MG63 (cell line): Measurements from ENCODE around the gene SORCS2. TPM values are rescaled to one million over a fixed set of nuclear protein-coding genes. Genes with fewer than 3 reads are reported as not detected.
A peak's percentile ranks its signal among the peaks of the same experiment; 100 is the strongest.

ENCODE experiments used
- DNase-seq: peaks from one replicate; pipeline ENCODE4 v3.0.0-alpha.2; 2020
- H3K27me3 ChIP-seq: fragments of 250-450 bp; sonication (Bioruptor Pico); 2 replicates; pipeline ENCODE4 v1.5.1; 2020; ENCODE audit warnings: mild to moderate bottlenecking, moderate library complexity
- H3K36me3 ChIP-seq: fragments of 250-450 bp; sonication (Bioruptor Pico); 2 replicates; pipeline ENCODE4 v1.5.1; 2020; ENCODE audit warnings: mild to moderate bottlenecking, moderate library complexity
- H3K4me3 ChIP-seq: fragments of 250-450 bp; sonication (Bioruptor Pico); 2 replicates; pipeline ENCODE4 v1.5.1; 2020; ENCODE audit warnings: mild to moderate bottlenecking, moderate library complexity
- H3K9me3 ChIP-seq: fragments of 250-450 bp; sonication (Bioruptor Pico); 2 replicates; pipeline ENCODE4 v1.5.1; 2020; ENCODE audit warnings: mild to moderate bottlenecking, moderate library complexity
- total RNA-seq: library from RNA; depleted of rRNA; stranded (reverse); fragments of >200 nt; shearing (Covaris generic); gene quantifications from 2 replicates; pipeline ENCODE4 v1.2.3, GENCODE V29; 2014; ENCODE audit warnings: low replicate concordance

Gene SORCS2
- total RNA-seq, 1 experiment from 2014 or later: 1.5 TPM

DNA sequence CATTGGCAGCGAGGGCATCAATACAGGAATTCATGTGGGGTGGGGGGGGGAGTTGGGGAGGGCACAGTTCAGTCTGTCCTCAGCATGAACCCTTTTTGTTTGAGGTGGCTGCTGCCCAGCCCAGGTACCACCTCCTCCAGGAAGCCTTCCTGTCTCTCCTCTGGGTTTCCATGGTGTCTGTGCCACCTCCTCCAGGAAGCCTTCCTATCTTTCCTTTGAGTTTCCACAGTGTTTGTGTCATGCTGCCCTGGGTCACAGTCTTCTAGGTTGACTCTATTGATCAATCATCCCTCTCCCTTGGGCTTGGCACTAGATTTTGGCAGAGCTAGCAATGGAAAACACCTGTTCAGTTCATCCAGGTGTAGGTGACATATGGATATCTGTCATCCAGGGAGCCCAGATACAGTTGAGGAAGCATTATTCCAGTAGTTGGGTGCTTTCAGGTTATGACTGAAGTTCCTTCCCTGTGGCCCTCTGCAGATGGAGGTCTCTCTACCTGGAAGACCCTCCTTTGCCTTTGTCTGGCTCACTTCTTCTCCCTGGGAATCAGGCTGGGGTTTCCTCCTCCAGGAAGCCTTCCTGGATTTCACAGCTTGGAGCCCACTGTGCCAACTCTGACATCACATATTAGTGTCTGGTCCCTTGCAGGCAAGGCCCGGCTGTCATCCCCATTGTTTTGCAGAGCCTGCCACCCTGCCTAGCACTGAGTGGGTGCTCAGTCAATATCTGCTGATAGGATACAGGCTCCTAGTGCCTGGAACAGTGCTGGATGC is 96.6 kb downstream of the SORCS2 start:
- no peaks in the 10 kb centered on the region for H3K36me3 ChIP-seq
- no peak overlapping the region for H3K4me3 ChIP-seq
- H3K9me3 ChIP-seq: no peaks in the 10 kb centered on the region
- DNase-seq: no peak
- no peaks in the 10 kb centered on the region for H3K27me3 ChIP-seq

DNA sequence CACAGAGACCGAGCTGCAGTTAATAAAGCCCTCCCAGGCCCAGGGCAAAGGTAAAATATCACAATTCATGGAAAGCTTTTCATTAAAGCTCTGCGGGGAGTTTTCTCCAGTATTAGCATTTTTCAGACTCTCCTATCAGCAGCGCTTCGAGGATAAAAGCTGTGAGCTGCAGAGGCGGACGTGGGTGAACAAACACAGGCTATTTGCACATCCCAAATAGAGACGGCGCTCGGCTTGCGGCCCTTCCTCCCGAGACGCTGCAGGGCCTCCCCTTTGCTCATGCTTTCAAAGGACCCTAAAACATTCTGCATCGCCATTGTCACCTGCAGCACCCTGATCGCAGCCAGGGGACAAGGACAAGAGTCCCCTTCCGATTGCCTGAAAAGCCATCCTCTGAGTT is 97.3 kb downstream of the SORCS2 start:
- Histone ChIP-seq H3K9me3 (no peaks in the 10 kb centered on the region), H3K36me3 (no peaks in the 10 kb centered on the region), H3K27me3 (no peaks in the 10 kb centered on the region), H3K4me3 (no peak overlapping the region)
- no peak for DNase-seq

DNA sequence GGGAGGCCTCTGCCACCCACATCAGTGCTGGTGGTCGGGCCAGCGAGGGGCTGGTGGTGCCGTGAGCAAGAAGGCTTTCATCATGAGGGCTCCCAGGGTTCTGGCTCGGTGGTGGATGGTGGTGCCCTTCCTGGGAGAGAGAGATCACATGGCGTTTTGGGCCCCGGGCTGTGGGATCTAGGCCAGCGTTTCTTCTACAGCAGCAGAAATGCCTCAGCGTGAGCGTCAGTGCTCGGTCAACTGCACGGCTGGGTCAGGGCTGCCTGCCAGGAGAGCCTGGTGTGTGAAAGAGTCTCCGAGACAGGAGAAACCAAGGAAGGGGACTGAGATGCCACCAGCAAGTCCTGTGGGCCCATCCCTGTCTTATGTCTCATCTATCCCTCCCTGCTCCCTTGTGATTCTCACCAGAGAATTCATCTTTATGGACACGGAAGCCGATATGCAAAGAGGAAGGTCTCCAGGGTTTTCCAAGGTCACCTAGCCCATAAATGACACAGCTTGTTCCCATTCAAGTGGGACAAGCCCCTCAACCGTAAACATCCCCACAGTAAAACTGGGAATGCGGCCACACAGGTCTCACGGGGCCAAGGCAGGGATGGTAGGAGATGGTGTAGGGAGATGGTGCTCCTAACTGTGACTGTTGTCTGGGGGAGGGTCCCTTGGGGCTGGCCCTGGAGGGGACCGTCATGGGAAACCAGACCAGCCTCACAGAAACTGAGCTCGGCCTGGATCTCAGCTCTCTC is 99.2 kb downstream of the SORCS2 start:
- H3K27me3 ChIP-seq: no peaks in the 10 kb centered on the region
- peak; percentile 20 for DNase-seq
- H3K36me3 ChIP-seq: no peaks in the 10 kb centered on the region
- H3K9me3 ChIP-seq: no peaks in the 10 kb centered on the region
- no peak overlapping the region for H3K4me3 ChIP-seq

DNA sequence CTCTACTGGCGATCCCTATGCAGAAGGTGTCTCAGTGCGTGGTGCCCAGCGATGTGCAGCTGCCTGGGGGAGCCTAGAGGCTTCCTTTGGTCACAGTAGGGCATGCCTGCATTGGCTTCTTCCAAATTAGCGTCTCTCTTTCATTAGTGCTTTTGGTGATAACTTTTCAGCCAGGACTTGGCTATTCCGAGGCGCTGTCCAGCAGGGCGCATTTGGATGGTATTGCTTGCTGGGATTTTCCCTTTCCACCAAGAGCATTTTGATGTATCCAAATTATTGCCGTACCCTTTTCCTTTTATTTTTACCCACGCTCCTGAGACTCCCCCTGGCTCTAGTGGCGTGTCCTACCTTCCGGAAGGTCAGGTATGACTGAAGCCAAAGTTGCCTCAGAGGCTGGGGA is 101.4 kb downstream of the SORCS2 start:
- no peak for DNase-seq
- Histone ChIP-seq H3K27me3 (no peaks in the 10 kb centered on the region), H3K4me3 (no peak overlapping the region), H3K36me3 (no peaks in the 10 kb centered on the region), H3K9me3 (no peaks in the 10 kb centered on the region)

DNA sequence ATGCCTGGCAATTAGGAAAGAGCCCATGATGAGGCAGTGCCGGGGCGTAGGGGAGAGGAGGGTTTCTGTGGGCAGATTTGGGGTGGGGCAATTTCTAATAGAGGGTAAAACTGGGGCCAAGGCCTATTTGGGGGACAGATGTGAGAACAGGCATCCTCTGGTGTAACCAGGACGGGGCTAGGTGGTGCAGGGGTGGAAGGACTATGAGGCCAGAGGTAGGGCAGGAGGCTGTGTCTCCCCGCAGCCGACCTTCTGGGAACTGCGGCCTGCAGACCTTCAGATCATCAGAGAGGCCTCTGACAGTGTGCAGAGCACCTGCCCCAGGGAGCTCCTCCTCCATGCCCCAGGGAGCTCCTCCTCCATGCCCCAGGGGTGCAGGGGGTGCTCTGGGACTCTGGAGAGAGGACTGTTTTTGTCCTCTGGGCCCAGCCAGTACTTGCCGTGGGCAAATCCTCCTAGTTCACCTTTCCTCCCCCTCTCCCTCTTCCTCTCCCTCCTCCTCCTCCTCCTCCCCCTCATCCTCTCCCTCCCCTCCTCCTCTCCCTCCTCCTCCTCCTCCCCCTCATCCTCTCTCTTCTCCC is 101.9 kb downstream of the SORCS2 start:
- DNase-seq: no peak
- no peaks in the 10 kb centered on the region for H3K36me3 ChIP-seq
- no peak overlapping the region for H3K4me3 ChIP-seq
- H3K27me3 ChIP-seq: no peaks in the 10 kb centered on the region
- H3K9me3 ChIP-seq: no peaks in the 10 kb centered on the region

DNA sequence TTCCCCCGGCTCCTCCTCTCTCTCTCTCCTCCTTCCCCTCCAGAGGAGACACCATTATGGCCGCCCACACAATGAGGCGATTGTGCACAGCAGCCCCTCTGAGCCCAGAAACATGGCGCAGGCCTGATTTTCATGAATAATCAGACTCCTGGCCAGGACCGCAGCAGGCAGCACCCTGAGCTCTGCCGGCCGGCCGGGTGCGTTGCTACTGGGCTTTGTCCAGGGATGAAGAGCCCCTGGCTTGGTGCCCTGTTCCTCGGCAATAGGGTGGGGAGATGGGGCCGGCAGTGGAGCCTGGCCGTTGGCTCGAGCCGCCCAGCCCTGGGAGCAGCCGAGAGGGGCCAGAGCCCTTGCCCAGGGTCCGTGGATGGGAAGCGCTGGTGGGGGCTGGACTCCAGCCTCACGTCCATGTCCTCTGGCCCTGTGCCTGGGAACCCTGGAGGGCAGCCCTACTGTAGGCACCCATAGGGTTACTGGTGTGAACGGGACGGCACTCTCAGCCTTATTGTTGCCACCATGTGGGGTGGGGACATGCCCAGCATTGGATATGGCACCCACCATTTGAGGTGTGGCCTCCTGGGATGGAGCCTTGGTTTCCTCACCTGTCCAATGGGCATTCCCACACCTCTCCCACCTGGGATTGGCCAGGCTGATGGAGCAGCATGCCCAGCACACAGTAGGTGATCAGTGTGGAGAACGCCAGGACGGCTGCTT is 103.0 kb downstream of the SORCS2 start:
- no peak overlapping the region for H3K4me3 ChIP-seq
- H3K9me3 ChIP-seq: no peaks in the 10 kb centered on the region
- no peaks in the 10 kb centered on the region for H3K36me3 ChIP-seq
- H3K27me3 ChIP-seq: no peaks in the 10 kb centered on the region
- DNase-seq: peak; percentile 64

DNA sequence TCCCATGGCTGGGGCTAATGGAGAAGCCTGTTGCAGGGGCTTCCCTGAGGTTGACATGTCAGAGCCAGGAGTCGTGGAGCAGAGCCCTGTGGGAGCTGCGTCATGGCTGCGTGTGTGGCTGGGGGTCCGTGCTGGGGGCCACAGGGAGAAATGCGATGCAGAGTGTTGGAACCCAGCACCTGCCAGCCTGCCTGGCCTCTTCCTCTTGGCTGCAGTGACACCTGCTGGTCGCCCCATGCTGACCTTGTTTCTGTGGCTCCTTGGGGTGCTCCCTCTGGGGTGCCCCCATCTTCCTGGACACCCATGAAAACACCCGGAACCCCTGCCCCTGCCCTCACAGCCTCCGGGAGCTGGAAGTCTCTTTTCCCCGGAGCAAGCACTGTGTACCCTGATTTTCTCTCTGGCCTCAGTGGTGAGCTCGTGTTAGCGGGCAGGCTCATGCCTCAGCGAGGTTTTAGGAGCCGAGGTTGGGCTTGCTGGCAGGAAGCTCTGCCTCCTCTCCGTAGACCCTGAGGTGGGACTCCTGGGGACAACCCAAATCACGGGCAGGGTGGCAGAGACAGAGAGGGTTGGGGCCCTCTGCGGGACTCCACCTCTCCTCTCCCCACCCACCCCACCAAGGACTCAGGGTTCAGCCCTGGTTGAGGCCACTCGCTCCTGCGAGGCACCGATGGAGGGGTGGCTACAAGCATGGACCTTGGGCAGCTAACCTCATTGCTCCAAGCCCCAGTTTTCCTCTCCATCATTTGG is 103.7 kb downstream of the SORCS2 start:
- no peak overlapping the region for H3K4me3 ChIP-seq
- DNase-seq: peak; percentile 22
- H3K9me3 ChIP-seq: no peaks in the 10 kb centered on the region
- H3K36me3 ChIP-seq: no peaks in the 10 kb centered on the region
- H3K27me3 ChIP-seq: no peaks in the 10 kb centered on the region

DNA sequence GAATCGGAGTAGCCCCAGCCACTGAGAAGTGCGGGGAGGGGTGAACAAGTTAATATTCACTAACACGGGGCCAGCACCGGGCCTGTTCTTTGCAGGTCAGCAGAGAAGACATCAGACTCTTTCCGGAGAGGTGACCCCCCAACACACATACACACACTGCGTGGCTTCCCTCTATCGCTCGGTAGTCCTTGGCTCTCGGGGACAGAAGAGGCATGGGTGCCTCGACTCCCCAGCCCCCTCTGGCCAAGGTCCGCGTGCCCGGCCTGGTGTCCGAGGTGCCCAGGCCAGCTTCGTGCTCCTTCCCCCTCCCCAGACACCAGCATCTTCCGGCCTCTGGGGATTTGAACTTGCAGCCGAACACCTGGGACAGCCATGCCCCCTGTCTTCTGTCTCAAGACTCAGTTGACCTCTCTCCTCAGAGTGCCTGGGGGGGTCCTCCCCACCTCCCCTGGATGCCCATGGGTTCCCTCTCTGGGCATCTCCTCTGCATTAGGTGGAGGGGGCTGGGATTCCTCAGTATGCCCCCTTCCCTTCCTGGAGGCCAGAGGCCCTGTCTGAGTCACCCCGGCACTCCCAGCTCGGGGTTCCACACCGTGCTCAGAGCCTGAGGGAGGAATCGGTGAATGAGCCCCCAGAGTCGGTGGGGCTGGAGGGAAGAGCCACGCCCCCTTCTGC is 104.5 kb downstream of the SORCS2 start:
- no peaks in the 10 kb centered on the region for H3K27me3 ChIP-seq
- no peak overlapping the region for H3K4me3 ChIP-seq
- no peak for DNase-seq
- no peaks in the 10 kb centered on the region for H3K36me3 ChIP-seq
- H3K9me3 ChIP-seq: no peaks in the 10 kb centered on the region

DNA sequence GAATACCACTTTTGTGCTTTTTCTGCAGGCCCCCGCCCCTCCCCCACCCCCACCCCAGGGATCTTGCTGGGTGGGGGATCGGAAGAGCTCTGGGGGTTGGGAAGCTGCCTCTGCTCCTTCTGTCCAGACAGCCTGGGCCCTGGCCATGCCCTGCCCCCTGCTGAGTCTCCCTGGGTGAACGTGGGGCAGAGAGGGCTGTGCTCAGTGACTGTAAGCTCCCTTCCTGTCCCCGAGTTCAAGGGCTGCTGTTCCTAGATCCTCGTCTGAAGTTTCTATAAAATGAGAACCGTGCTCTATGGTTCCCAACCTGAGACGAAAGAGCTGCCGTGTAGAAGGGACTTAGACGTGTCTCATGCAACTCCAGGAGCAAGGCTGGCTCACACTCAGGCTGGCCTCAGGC is 105.0 kb downstream of the SORCS2 start:
- Histone ChIP-seq H3K36me3 (no peaks in the 10 kb centered on the region), H3K9me3 (no peaks in the 10 kb centered on the region), H3K27me3 (no peaks in the 10 kb centered on the region), H3K4me3 (no peak overlapping the region)
- no peak for DNase-seq

DNA sequence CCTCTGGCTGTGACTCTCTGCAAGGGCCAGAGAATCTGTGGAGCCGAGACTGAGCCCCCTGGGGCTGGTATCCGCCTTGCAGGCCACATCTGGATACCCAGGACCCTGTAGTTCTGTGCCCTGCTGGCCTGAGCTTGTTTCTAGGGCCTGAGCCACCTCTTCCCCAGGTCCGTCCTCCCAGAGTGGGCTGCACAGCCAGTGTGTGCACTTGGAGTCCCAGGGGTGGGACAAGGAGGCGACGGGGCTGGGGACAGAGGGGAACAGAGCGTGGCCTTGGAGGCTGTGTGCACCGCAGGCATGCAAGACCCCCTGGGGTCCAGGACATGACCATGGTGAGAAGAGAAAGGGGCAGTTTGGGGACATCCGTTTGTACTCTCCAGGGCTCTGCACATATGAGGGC is 105.5 kb downstream of the SORCS2 start:
- no peak for DNase-seq
- no peak overlapping the region for H3K4me3 ChIP-seq
- no peaks in the 10 kb centered on the region for H3K36me3 ChIP-seq
- H3K9me3 ChIP-seq: no peaks in the 10 kb centered on the region
- H3K27me3 ChIP-seq: no peaks in the 10 kb centered on the region

DNA sequence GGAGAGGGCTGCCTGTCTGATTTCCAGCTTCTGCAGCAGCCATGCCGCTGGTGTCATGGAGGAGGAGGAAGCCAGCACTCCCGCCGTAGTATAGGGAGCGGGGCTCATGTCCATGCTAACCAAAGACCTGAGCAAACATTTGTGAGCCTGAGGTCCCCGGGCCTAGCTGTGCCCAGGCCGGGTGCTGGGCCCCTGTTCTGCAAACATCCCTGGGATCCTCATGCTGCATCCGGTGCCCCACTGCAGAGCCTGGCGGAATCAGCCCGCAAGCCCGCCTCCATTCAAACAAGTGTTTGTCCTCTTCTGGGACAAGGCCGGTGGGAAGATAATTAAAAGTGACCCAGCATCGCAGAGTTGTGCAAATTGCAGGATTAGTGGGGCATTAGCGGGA is 106.3 kb downstream of the SORCS2 start:
- DNase-seq: no peak
- H3K9me3 ChIP-seq: no peaks in the 10 kb centered on the region
- H3K4me3 ChIP-seq: no peak overlapping the region
- no peaks in the 10 kb centered on the region for H3K27me3 ChIP-seq
- no peaks in the 10 kb centered on the region for H3K36me3 ChIP-seq

DNA sequence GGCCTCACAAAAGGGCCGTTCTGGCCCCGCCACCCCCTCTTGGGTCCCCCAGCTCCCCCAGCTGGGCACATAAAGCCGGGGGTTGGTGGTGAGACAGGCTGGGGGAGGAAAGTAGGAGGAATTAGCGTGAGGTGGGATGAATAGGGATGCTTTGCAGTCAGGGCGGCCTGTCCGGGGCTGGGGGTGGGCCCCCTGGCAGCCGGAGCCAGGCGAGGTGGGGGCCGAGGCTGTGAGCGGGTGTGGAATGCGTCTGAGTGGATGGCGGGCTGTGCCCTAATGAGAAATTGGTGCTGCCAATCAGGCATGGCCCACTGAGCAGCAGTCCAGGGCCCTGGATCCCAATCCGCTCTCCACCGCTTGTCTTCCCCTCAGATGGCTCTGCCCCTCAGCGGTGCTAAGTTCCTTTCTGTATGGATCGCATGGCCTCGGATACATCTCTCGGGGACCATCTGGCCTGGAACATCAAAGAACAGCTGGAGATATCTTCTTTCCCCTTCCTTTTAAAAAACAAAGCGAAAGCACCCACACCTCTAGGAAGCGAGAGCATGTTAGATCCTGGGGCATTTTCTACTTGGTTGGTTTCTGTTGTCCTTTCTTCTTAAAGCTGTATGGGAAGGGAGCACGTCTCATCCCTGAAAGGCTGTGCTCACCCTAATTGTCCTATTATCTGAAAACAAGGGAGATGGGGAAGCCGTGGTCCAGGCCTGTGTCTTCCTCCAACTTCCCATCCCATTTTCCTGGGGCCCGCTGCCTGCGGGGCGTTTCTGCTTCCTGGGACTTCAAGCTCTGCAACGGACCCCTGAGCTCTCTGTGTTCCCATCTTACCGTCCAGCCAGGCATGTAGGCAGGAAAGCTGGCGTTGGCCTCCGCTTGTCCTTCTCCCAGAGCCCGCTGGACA is 106.9 kb downstream of the SORCS2 start:
- Histone ChIP-seq H3K36me3 (no peaks in the 10 kb centered on the region), H3K4me3 (no peak overlapping the region), H3K9me3 (no peaks in the 10 kb centered on the region), H3K27me3 (no peaks in the 10 kb centered on the region)
- no peak for DNase-seq

DNA sequence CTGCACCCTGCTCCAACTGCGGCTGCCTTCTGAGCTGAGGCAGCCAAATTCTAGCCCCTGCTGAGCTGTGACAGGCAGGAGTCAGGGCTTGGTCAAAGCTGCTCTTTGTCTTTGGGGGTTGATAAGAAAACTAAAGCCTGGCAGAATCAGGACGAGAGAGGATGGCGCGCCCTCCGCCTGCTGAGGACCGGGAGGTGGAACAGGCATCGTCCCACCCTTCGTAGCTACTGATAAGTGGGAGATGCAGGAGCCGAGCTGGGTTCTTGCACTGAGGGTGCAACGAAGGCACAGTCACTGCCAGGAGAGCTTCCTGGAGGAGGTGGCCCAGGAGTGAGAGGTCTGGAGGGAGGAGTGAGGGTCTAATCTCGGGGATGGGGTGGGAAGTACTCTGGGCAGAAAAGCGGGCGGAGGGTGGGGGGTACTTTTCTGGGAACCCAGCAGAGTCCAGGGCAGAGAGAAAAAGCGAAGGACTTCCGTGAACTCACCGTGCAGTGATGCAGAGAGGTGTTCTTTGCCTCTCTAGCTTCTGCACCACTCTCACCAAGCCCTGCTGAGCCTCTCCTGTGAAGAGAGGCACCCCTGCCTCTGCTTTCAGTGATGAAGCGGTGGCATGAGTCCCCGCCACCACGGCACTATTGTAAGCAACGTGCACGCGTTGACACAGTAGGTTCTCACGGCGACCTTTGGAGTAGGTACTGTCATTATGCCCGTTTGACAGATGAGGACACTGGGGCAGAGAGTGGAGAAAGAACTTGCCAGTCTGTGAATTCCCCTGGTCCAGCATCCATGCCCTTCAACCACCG is 107.8 kb downstream of the SORCS2 start:
- Histone ChIP-seq H3K9me3 (no peaks in the 10 kb centered on the region), H3K36me3 (no peaks in the 10 kb centered on the region), H3K4me3 (no peak overlapping the region), H3K27me3 (no peaks in the 10 kb centered on the region)
- DNase-seq: no peak

DNA sequence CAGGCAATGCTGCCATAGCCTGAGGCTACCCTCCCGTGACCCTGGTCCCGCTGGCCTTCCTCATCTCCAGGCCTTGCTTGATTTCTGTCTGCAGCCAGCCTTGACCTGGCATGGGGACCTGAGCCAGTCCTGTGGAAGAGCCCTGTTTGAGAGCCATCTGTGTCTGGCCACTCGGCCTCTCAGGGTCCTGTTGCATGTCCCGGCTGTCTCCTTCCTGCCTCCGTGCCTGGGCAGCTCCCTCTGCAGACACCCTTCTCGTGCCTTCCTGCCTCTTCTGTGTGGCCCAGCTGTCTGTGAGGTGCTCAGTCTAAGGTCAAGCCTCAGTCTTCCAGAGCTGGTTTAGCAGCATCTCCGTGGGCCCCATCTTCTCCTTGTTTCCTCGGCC is 108.4 kb downstream of the SORCS2 start:
- Histone ChIP-seq H3K9me3 (no peaks in the 10 kb centered on the region), H3K36me3 (no peaks in the 10 kb centered on the region), H3K4me3 (no peak overlapping the region), H3K27me3 (no peaks in the 10 kb centered on the region)
- no peak for DNase-seq
